ENCODE data around the gene SLC35F4.
"Not testable (repeated sequence)": the region's sequence is repeated elsewhere in the genome, so short reads cannot be mapped to it uniquely, and the experiment has no call there.

GRCh38 chr14:57752142-57752695, 113.7 kb downstream of the SLC35F4 start:
- TF ChIP-seq CTCF (conservative IDR thresholded peaks at IDR 0.05; ENCODE audit: low read length); EZH2phosphoT487 (IDR thresholded peaks at IDR 0.05; ENCODE audit: borderline replicate concordance): not testable (repeated sequence)
